H9 (cell line): ENCODE measurements around the gene SLC38A9. TPM values are rescaled to one million over a fixed set of nuclear protein-coding genes. Genes with fewer than 3 reads are reported as not detected.

Experiments
- DNase-seq: peaks from one replicate; pipeline ENCODE4 v3.0.0-alpha.2; 2017
- H2AFZ ChIP-seq: one replicate; pipeline ENCODE4 v1.6.1; 2013; ENCODE audit warnings: mild to moderate bottlenecking, low read length, control low read depth, moderate library complexity
- H2AK5ac ChIP-seq: 2 replicates; pipeline ENCODE4 v1.6.1; 2013; ENCODE audit warnings: low read length, control low read depth, mixed read lengths; ENCODE audit not compliant: insufficient read length
- H2BK120ac ChIP-seq: one replicate; pipeline ENCODE4 v1.6.1; 2013; ENCODE audit warnings: low read depth, mild to moderate bottlenecking, low read length, control low read depth, inconsistent platforms; ENCODE audit not compliant: poor library complexity, severe bottlenecking
- H2BK12ac ChIP-seq: 2 replicates; pipeline ENCODE4 v1.6.1; 2013; ENCODE audit warnings: low read length, control low read depth, mixed read lengths, low read depth; ENCODE audit not compliant: insufficient read length
- H2BK15ac ChIP-seq: 2 replicates; pipeline ENCODE4 v1.6.1; 2013; ENCODE audit warnings: low read depth, low read length, control low read depth
- H2BK20ac ChIP-seq: one replicate; pipeline ENCODE4 v1.6.1; 2013; ENCODE audit warnings: low read depth, mild to moderate bottlenecking, low read length, control low read depth, inconsistent platforms; ENCODE audit not compliant: poor library complexity, severe bottlenecking
- H2BK5ac ChIP-seq: 2 replicates; pipeline ENCODE4 v1.6.1; 2013; ENCODE audit warnings: low read length, control low read depth, mixed read lengths; ENCODE audit not compliant: insufficient read length
- H3K14ac ChIP-seq: 2 replicates; pipeline ENCODE4 v1.6.1; 2013; ENCODE audit warnings: low read length, control low read depth; ENCODE audit not compliant: insufficient read depth
- H3K18ac ChIP-seq: 2 replicates; pipeline ENCODE4 v1.6.1; 2013; ENCODE audit warnings: low read depth, mild to moderate bottlenecking, mixed read lengths, low read length, control low read depth; ENCODE audit not compliant: insufficient read length
- H3K23ac ChIP-seq: 2 replicates; pipeline ENCODE4 v1.6.1; 2013; ENCODE audit warnings: low read length, control low read depth, mixed read lengths, low read depth; ENCODE audit not compliant: insufficient read length
- H3K23me2 ChIP-seq: 2 replicates; pipeline ENCODE4 v1.6.1; 2013; ENCODE audit warnings: low read depth, mild to moderate bottlenecking, mixed read lengths, low read length, control low read depth; ENCODE audit not compliant: insufficient read length, poor library complexity, severe bottlenecking
- H3K27ac ChIP-seq: 2 replicates; pipeline ENCODE4 v1.5.1; 2013; ENCODE audit warnings: low read length, control low read depth, mixed read lengths, low read depth; ENCODE audit not compliant: insufficient read length
- H3K27me3 ChIP-seq: 2 replicates; pipeline ENCODE4 v1.6.1; 2013; ENCODE audit warnings: low read length, control low read depth, inconsistent platforms; ENCODE audit not compliant: insufficient read depth
- H3K4ac ChIP-seq: 2 replicates; pipeline ENCODE4 v1.6.1; 2013; ENCODE audit warnings: low read depth, mild to moderate bottlenecking, control low read depth, inconsistent platforms, low read length, moderate library complexity
- H3K4me1 ChIP-seq: 2 replicates; pipeline ENCODE4 v1.6.1; 2013; ENCODE audit warnings: low read length, control low read depth, inconsistent platforms; ENCODE audit not compliant: insufficient read depth
- H3K4me2 ChIP-seq: 2 replicates; pipeline ENCODE4 v1.6.1; 2013; ENCODE audit warnings: low read length, control low read depth, mixed read lengths; ENCODE audit not compliant: insufficient read length, insufficient read depth
- H3K56ac ChIP-seq: 2 replicates; pipeline ENCODE4 v1.6.1; 2013; ENCODE audit warnings: low read depth, mild to moderate bottlenecking, mixed read lengths, low read length, control low read depth; ENCODE audit not compliant: insufficient read length
- H3K79me1 ChIP-seq: 2 replicates; pipeline ENCODE4 v1.6.1; 2013; ENCODE audit warnings: low read depth, mild to moderate bottlenecking, moderate library complexity, low read length, control low read depth, inconsistent platforms; ENCODE audit not compliant: insufficient read depth, poor library complexity, severe bottlenecking
- H3K79me2 ChIP-seq: 2 replicates; pipeline ENCODE4 v1.6.1; 2013; ENCODE audit warnings: low read length, control low read depth, inconsistent platforms; ENCODE audit not compliant: insufficient read depth
- H3K9ac ChIP-seq: 2 replicates; pipeline ENCODE4 v1.6.1; 2013; ENCODE audit warnings: low read length, control low read depth, mixed read lengths; ENCODE audit not compliant: insufficient read length; ENCODE audit errors: extremely low read depth
- H3K9me3 ChIP-seq: one replicate; pipeline ENCODE4 v1.6.1; 2013; ENCODE audit warnings: low read depth, low read length, inconsistent platforms; ENCODE audit not compliant: control insufficient read depth
- H3T11ph ChIP-seq: one replicate; pipeline ENCODE4 v1.6.1; 2013; ENCODE audit warnings: mild to moderate bottlenecking, low read length, control low read depth, inconsistent platforms
- H4K20me1 ChIP-seq: one replicate; pipeline ENCODE4 v1.6.1; 2013; ENCODE audit not compliant: control insufficient read depth, insufficient read length, insufficient read depth
- H4K5ac ChIP-seq: 2 replicates; pipeline ENCODE4 v1.6.1; 2013; ENCODE audit warnings: low read depth, mild to moderate bottlenecking, mixed read lengths, low read length, control low read depth; ENCODE audit not compliant: insufficient read length
- H4K8ac ChIP-seq: replicated peaks from 2 replicates; pipeline ENCODE4 v1.6.1; 2013; ENCODE audit warnings: low read length, control low read depth, mixed read lengths, low read depth; ENCODE audit not compliant: insufficient read length
- H4K91ac ChIP-seq: 2 replicates; pipeline ENCODE4 v1.6.1; 2013; ENCODE audit warnings: low read depth, mild to moderate bottlenecking, moderate library complexity, mixed read lengths, low read length, control low read depth; ENCODE audit not compliant: insufficient read length
- H3K27ac Mint-ChIP-seq, 3 experiments: 2 replicates in 2 of 3; 3 replicates in 1 of 3; pipeline ENCODE4 v1.8.0; 2020 to 2021; ENCODE audit warnings: mixed read lengths in 3 of 3, mild to moderate bottlenecking in 1 of 3, moderate library complexity in 1 of 3
- H3K27me3 Mint-ChIP-seq: 2 replicates; pipeline ENCODE4 v1.8.0; 2021; ENCODE audit warnings: low read depth, mild to moderate bottlenecking, moderate library complexity, mixed read lengths
- H3K36me3 Mint-ChIP-seq, 3 experiments: 2 replicates in 2 of 3; 3 replicates in 1 of 3; pipeline ENCODE4 v1.8.0; 2020 to 2021; ENCODE audit warnings: low read depth in 3 of 3, mixed read lengths in 3 of 3; ENCODE audit not compliant: insufficient read depth in 1 of 3
- H3K4me1 Mint-ChIP-seq, 2 experiments: 2 replicates each; pipeline ENCODE4 v1.8.0; 2020; ENCODE audit warnings: mixed read lengths in 2 of 2
- H3K4me3 Mint-ChIP-seq, 2 experiments: 2 replicates in 1 of 2; 3 replicates in 1 of 2; pipeline ENCODE4 v1.8.0; 2020 to 2021; ENCODE audit warnings: mild to moderate bottlenecking in 2 of 2, mixed read lengths in 2 of 2, moderate library complexity in 1 of 2
- H3K9me3 Mint-ChIP-seq, 2 experiments: 2 replicates in 1 of 2; 3 replicates in 1 of 2; pipeline ENCODE4 v1.8.0; 2020; ENCODE audit warnings: mild to moderate bottlenecking in 2 of 2, mixed read lengths in 2 of 2, moderate library complexity in 1 of 2
- CTCF ChIP-seq: fragments of 200-600 bp; sonication (generic); conservative IDR thresholded peaks from 3 replicates; pipeline ENCODE4 v1.8.0; 2021; ENCODE audit warnings: antibody characterized with exemption, mild to moderate bottlenecking
- WGBS: extraction: QIAGEN DNeasy Blood & Tissue Kit; methylation state at CpG from one replicate; pipeline ENCODE4 v1.1.7; 2013; ENCODE audit warnings: missing lambda C conversion rate, low lambda C conversion rate, mixed read lengths; ENCODE audit not compliant: insufficient read length; ENCODE audit errors: extremely low coverage; 5-methylcytosine and 5-hydroxymethylcytosine counted together
- total RNA-seq: library from RNA; stranded (reverse); gene quantifications from 2 replicates; pipeline ENCODE4 v1.2.1, GENCODE V29; 2021

SLC38A9 gene
- total RNA-seq, 1 experiment from 2014 or later: 48.5 TPM

- Histone ChIP-seq H3K27ac (no peak overlapping the region), H3T11ph (no peak overlapping the region), H3K56ac (no peak overlapping the region), H4K8ac (no peak overlapping the region), H3K23me2 (no peaks in the 10 kb centered on the region), H3K4ac (no peak overlapping the region), H4K91ac (no peak overlapping the region), H2BK5ac (no peak overlapping the region), H3K79me1 (no peaks in the 10 kb centered on the region), H4K20me1 (no peaks in the 10 kb centered on the region), H3K9ac (no peak overlapping the region), H3K23ac (no peak overlapping the region), H4K5ac (no peak overlapping the region), H3K79me2 (no peaks in the 10 kb centered on the region), H3K4me2 (no peak overlapping the region), H3K18ac (no peak overlapping the region), H2BK120ac (no peak overlapping the region), H3K14ac (no peak overlapping the region), H2AFZ (no peak overlapping the region), H2BK12ac (no peak overlapping the region), H2BK15ac (no peak overlapping the region), H2AK5ac (no peak overlapping the region), H3K9me3 (no peaks in the 10 kb centered on the region), H2BK20ac (no peak overlapping the region), H3K27me3 (no peaks in the 10 kb centered on the region), H3K4me1 (no peaks in the 10 kb centered on the region)
- peak overlapping the region in 1 of 3 experiments; percentile 28; a peak in 2 of 7 replicates for H3K27ac Mint-ChIP-seq
- no peaks in the 10 kb centered on the region; a peak in 2 of 5 replicates for H3K9me3 Mint-ChIP-seq
- H3K27me3 Mint-ChIP-seq: peaks cover 3% of the 10 kb centered on the region; the same call in 1 of the 2 replicates
- peaks cover 0 to 2% (median 0%) of the 10 kb centered on the region in 3 experiments; a peak in 1 of 7 replicates for H3K36me3 Mint-ChIP-seq
- no peak for TF ChIP-seq CTCF
- no CpG with 5 or more reads among the region's 3 CpGs for WGBS
- no peak for DNase-seq
- H3K4me1 Mint-ChIP-seq: peaks cover 17 to 22% of the 10 kb centered on the region in 2 experiments
- H3K4me3 Mint-ChIP-seq: no peak overlapping the region
These were observed 119.0 kb downstream of the SLC38A9 start for GRCh38 chr5:55593115-55593472.
